Activated naive CD4-positive, alpha-beta T cell treated with anti-CD3 and anti-CD28 coated beads, Interleukin-2, amount 50 U/mL, for 72 hours (primary cell): ENCODE data around the gene RNF13. TPM values are rescaled to one million over a fixed set of nuclear protein-coding genes. Genes with fewer than 3 reads are reported as not detected.

ENCODE experiments used
- total RNA-seq, 2 donors: library from RNA; stranded (reverse); gene quantifications; one replicate each; pipeline ENCODE4 v1.2.3, GENCODE V29; 2022

RNF13 gene
- total RNA-seq, 2 donors from 2014 or later = 24.2 to 27.7 TPM

Other genes with a start within 250 kb of the RNF13 start
- 1 to 10 TPM in 1 of 2 donors, under 1 TPM in 1; 0.99 to 1.2 TPM for gene WWTR1, start 155.2 kb upstream of the RNF13 start, total RNA-seq
- gene COMMD2, start 60.7 kb upstream of the RNF13 start, total RNA-seq = 10 to 100 TPM; 24.6 to 25.0 TPM
- not detected for gene ANKUB1, start 20.7 kb upstream of the RNF13 start, total RNA-seq
- gene PFN2, start 157.7 kb downstream of the RNF13 start, total RNA-seq = 1 to 10 TPM; 2.4 to 3.0 TPM